ENCODE measurements around the gene SLC44A4.
A peak's percentile ranks its signal among the peaks of the same experiment; 100 is the strongest.
"Not testable (repeated sequence)": the region's sequence is repeated elsewhere in the genome, so short reads cannot be mapped to it uniquely, and the experiment has no call there.

The SLC44A4 gene

DNA sequence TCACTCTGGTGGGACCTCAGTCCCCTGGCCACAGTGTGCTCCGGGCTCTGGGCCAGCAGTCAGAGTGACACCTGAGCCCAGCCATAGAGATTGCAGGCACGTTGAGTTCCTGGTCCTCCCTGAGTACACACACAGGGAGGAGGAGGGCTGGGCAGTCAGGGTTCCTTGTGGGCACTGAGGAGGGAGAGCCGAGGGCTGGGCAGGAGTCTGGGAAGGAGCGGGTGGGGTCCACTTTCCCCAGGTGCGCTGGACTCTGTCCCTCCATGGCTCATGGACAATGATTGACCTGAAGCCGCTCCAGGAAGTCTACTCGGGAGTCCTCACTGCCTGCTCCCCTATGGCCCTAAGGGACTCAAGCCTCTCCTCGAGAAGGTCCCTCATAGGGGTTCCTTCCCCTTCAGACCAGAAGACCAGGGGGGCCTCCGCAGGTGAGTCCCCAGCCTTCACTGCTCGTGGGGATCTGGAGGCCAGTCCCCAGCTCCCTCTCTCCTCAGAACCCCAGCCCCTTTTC, 1.1 kb downstream of the SLC44A4 start:
- H3K36me3 Mint-ChIP-seq: peaks cover 31% of the 10 kb centered on the region

DNA sequence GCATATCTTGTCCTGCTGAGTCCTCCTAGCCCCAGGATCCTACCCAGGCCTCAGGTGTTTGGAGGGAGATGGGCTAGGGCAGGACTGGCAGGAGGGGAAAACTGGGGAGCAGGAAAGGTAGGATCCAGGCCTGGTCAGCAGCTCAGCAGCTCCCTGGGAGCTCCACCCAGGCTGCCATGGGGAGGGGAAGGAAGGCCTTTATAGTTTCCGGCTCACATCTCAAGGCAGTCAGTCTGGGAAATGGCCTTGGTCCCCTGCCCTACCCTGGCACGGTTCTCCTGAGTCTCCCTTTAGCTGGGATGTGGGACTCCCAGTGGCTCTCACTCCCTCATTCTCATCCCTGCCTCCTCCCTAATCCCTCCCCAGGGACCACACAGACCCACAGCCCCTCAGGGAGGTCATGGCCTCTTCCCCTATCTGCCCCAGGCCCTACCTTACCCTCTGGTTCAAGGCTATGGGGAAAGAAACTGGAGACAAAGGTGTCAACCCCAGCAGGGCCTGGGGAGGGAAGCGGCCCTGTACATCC, 1.6 kb downstream of the SLC44A4 start:
- peak overlapping the region; percentile 78 for H3K27ac Mint-ChIP-seq
- H3K9me3 Mint-ChIP-seq: no peaks in the 10 kb centered on the region
- DNase-seq (ENCODE audit: low spot score in 2 of 2) (no peak), ATAC-seq (no peak)
- peaks cover 25% of the 10 kb centered on the region for H3K36me3 Mint-ChIP-seq
- no peak overlapping the region for H3K4me3 Mint-ChIP-seq
- peaks cover 6% of the 10 kb centered on the region for H3K4me1 Mint-ChIP-seq

More for the DNA sequence above, 1.1 kb downstream of the SLC44A4 start:
- H3K27ac Mint-ChIP-seq: peak overlapping the region; percentile 78
- ATAC-seq (peak; percentile 4), DNase-seq (ENCODE audit: low spot score in 2 of 2) (no peak)
- H3K4me3 Mint-ChIP-seq: no peak overlapping the region
- peaks cover 6% of the 10 kb centered on the region for H3K4me1 Mint-ChIP-seq
- H3K9me3 Mint-ChIP-seq: no peaks in the 10 kb centered on the region

DNA sequence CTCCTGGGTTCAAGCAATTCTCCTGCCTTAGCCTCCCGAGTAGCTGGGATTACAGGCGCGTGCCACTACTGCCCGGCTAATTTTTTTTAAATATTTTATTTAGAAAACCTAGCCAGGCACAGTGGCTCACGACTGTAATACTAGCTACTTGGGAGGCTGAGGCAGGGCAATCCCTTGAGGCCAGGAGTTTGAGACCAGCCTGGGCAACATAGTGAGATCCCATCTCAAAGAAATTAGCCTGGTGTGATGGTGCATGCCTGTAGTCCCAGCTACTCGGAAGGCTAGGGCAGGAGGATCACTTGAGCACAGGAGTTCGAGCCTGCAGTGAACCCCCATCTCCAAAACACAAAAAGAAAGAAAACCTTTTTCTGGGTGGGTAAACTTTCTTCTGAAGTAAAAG, 2.4 kb downstream of the SLC44A4 start:
- peaks cover 4% of the 10 kb centered on the region for H3K4me1 Mint-ChIP-seq
- H3K27ac Mint-ChIP-seq: peak overlapping the region; percentile 26
- no peaks in the 10 kb centered on the region for H3K9me3 Mint-ChIP-seq
- peaks cover 17% of the 10 kb centered on the region for H3K36me3 Mint-ChIP-seq
- ATAC-seq: no peak
- H3K4me3 Mint-ChIP-seq: no peak overlapping the region
- no peak for DNase-seq (ENCODE audit: low spot score in 2 of 2)

GRCh38 chr6:31875877-31876276, 2.9 kb downstream of the SLC44A4 start:
- Mint-ChIP-seq H3K4me1 (no peaks in the 10 kb centered on the region), H3K36me3 (peaks cover 12% of the 10 kb centered on the region), H3K27ac (peak overlapping the region; percentile 26), H3K9me3 (no peaks in the 10 kb centered on the region), H3K4me3 (no peak overlapping the region)
- ATAC-seq (no peak), DNase-seq (ENCODE audit: low spot score in 2 of 2) (no peak)

DNA sequence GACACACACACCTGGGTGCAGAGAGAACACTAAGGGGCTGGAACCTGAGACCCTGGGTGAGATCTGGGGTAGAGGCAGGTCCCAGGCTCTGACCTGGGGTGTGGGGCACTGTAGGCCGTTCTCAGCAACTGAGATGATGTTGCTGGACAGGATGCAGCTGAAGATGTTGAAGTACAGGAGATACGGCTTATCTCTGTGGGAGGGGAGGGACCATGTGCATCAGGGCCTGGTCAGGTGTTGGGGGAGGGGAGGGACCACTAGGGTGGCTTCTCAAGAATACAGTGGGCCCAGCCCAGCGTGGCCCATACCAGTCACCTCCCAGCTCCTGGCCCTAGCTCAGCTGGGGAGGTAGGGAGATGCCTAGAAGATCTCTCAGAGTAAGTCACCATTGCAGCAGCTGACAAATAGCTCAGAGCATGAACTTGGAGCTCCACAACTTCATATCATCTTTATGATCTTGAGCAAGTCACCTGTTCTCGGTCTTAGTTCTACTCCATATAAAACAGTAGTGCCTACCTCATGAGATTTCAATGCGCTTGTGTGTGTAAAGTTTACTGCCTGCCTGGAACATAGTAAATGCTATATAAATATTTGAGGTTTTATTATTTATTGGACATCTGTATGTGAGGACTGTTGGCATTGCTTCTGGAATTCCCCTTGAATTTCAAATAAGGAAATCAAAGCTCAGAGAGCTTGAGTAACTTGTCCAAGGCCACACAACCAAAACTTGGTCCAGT, 3.8 kb downstream of the SLC44A4 start:
- H3K27ac Mint-ChIP-seq: peak overlapping the region; percentile 26
- ATAC-seq: no peak
- peaks cover 4% of the 10 kb centered on the region for H3K36me3 Mint-ChIP-seq
- no peak for DNase-seq (ENCODE audit: low spot score in 2 of 2)
- no peaks in the 10 kb centered on the region for H3K4me1 Mint-ChIP-seq
- no peak overlapping the region for H3K4me3 Mint-ChIP-seq
- H3K9me3 Mint-ChIP-seq: no peaks in the 10 kb centered on the region

DNA sequence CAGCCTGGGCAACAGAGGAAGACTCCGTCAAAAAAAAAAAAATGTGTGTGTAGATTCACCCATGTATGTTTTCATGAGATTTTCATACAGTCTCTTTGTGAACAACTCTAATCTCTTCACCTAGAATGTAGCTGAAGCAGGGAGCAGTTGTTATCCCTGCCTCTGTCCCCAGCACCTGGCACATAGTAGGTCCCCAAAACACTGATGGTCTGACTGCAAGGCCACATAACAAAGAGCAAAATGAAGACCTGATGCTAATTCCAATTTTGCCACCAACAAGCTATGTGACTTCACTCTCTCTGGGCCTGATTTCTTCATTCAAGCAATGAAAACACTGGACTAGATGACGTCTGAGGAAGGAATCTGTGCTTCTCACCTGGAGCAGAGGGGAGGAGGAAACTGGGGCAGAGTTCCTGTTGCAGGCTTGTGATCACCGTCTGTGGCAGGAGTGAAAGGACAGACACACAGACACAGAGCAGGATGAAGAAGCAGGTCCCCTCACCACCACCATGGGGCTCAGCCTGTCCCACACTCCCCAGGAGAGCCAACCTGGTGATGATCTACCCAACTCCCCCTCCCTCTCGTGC, 4.6 kb downstream of the SLC44A4 start:
- H3K36me3 Mint-ChIP-seq: no peaks in the 10 kb centered on the region
- H3K4me1 Mint-ChIP-seq: no peaks in the 10 kb centered on the region
- H3K9me3 Mint-ChIP-seq: no peaks in the 10 kb centered on the region
- ATAC-seq: no peak
- no peak for DNase-seq (ENCODE audit: low spot score in 2 of 2)
- no peak overlapping the region for H3K4me3 Mint-ChIP-seq
- peak overlapping the region; percentile 26 for H3K27ac Mint-ChIP-seq

GRCh38 chr6:31871046-31871659, 7.6 kb downstream of the SLC44A4 start:
- no peak overlapping the region for H3K27ac Mint-ChIP-seq
- no peak for ATAC-seq
- H3K4me3 Mint-ChIP-seq: no peak overlapping the region
- H3K9me3 Mint-ChIP-seq: no peaks in the 10 kb centered on the region
- H3K36me3 Mint-ChIP-seq: no peaks in the 10 kb centered on the region
- no peaks in the 10 kb centered on the region for H3K4me1 Mint-ChIP-seq
- no peak for DNase-seq (ENCODE audit: low spot score in 2 of 2)

- Mint-ChIP-seq H3K36me3 (no peaks in the 10 kb centered on the region), H3K9me3 (no peaks in the 10 kb centered on the region), H3K4me3 (no peak overlapping the region), H3K4me1 (no peaks in the 10 kb centered on the region), H3K27ac (peak overlapping the region; percentile 45)
- ATAC-seq (peak; percentile 40), DNase-seq (ENCODE audit: low spot score in 2 of 2) (no peak)
These were observed 8.3 kb downstream of the SLC44A4 start for GRCh38 chr6:31870385-31870921.

- ATAC-seq (no peak), DNase-seq (ENCODE audit: low spot score in 2 of 2) (no peak)
- Mint-ChIP-seq H3K4me1 (peaks cover 4% of the 10 kb centered on the region), H3K36me3 (no peaks in the 10 kb centered on the region), H3K4me3 (no peak overlapping the region), H3K27ac (no peak overlapping the region), H3K9me3 (no peaks in the 10 kb centered on the region)
These were observed 9.5 kb downstream of the SLC44A4 start for GRCh38 chr6:31869343-31869742.

DNA sequence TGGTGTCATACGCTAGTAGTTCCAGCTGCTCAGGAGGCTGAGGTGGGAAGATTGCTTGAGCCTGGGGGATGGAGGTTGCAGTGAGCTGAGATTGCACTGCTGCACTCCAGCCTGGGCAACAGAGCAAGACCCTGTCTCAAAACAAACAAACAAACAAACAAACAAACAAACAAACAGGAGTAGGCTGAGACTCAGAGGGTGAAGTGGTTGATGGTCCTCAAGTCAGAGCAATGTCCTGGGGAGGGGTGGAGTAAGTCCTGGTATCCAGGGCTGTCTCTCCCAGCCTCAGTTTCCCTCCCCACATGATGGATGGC, 10.2 kb downstream of the SLC44A4 start:
- H3K27ac Mint-ChIP-seq; H3K9me3 Mint-ChIP-seq; ATAC-seq; DNase-seq (ENCODE audit: low spot score in 2 of 2); H3K36me3 Mint-ChIP-seq; H3K4me1 Mint-ChIP-seq; H3K4me3 Mint-ChIP-seq: not testable (repeated sequence)

DNA sequence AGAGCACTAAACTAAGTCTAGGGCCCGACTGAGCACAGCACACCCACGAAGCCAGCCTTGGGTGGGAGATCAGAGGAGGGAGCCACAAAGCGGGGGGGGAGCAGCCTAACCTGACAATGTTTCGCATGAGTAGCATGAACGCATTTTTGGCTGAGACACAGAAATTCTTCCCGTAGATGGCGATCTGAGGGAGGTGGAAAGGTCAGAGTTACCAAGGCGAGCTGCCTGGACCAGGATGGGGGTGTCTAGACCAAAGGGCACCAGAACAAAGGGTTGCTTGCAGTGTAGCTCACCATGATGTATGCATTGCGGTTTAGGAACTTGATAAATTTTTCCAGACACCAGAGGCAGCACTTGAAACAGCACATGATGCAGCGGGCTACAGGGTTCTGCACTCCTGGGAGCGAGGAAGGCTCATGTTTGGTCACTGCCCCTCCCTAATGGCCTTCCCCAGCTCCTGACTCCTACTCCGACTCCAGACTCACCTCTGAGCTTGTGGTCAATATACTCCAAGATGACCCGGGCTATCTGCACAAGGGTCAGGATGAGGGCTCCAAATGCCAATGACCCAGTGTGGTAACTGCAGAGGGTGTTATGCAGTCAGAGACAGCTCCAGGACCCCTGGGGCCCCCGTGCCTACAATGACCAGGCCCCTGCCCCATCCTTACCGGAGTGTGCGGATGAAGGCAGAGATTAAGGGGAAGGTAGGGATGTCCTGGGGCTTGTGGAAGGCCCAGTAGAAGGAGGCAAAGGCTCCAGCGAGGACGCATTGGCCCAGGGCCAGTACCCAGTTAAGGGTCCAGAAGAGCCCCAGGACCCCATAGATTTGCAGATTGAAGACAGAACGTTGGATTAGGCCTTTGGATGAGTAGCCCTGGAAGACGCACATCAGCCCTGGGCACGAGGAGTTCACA, 13.3 kb downstream of the SLC44A4 start:
- no peak for ATAC-seq

GRCh38 chr6:31864818-31865204, 14.0 kb downstream of the SLC44A4 start:
- H3K4me3 Mint-ChIP-seq: peak overlapping the region; percentile 98
- no peak for DNase-seq (ENCODE audit: low spot score in 2 of 2)
- H3K9me3 Mint-ChIP-seq: no peaks in the 10 kb centered on the region
- peaks cover 25% of the 10 kb centered on the region for H3K36me3 Mint-ChIP-seq
- H3K4me1 Mint-ChIP-seq: peaks cover 26% of the 10 kb centered on the region
- no peak overlapping the region for H3K27ac Mint-ChIP-seq
- ATAC-seq: no peak

More for the DNA sequence above, 13.3 kb downstream of the SLC44A4 start:
- H3K4me1 Mint-ChIP-seq: peaks cover 21% of the 10 kb centered on the region
- H3K4me3 Mint-ChIP-seq: no peak overlapping the region
- no peaks in the 10 kb centered on the region for H3K9me3 Mint-ChIP-seq
- no peak overlapping the region for H3K27ac Mint-ChIP-seq
- peaks cover 20% of the 10 kb centered on the region for H3K36me3 Mint-ChIP-seq
- DNase-seq (ENCODE audit: low spot score in 2 of 2): no peak

DNA sequence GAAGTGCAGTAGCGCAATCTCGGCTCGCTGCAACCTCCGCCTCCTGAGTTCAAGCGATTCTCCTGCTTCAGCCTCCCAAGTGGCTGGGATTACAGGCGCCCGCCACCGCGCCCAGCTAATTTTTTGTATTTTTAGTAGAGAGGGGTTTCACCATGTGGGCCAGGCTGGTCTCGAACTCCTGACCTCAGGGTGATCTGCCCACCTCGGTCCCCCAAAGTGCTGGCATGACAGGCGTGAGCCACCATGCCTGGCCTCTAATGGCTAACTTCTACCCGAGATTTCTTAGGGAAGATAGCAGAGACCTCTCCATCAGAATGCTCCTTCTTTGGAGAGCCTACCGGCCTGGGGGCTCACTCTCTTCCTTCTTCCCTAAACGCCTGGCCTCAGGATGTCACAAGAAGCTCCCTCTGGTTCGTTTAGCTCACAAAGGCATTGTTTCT, 14.7 kb downstream of the SLC44A4 start:
- H3K27ac Mint-ChIP-seq: peak overlapping the region; percentile 90
- not testable (repeated sequence) for ATAC-seq, H3K9me3 Mint-ChIP-seq
- H3K36me3 Mint-ChIP-seq: peaks cover 32% of the 10 kb centered on the region
- DNase-seq (ENCODE audit: low spot score in 2 of 2): peak in 1 of 2 donors; percentile 59
- H3K4me3 Mint-ChIP-seq: peak overlapping the region; percentile 98
- peaks cover 27% of the 10 kb centered on the region for H3K4me1 Mint-ChIP-seq

- H3K36me3 Mint-ChIP-seq: peaks cover 48% of the 10 kb centered on the region
- H3K27ac Mint-ChIP-seq: peak within 1 kb of the TSS; percentile 90
- H3K4me3 Mint-ChIP-seq: peak within 1 kb of the TSS; percentile 98
- no peaks in the 10 kb centered on the region for H3K9me3 Mint-ChIP-seq
- ATAC-seq (peak; percentile 97), DNase-seq (ENCODE audit: low spot score in 2 of 2) (peak; percentile 89 to 98)
- peaks cover 27% of the 10 kb centered on the region for H3K4me1 Mint-ChIP-seq
These were observed 16.2 kb downstream of the SLC44A4 start, which contains the start of gene NEU1 for GRCh38 chr6:31862344-31863235. Gene NEU1, minus strand, starts transcription at chr6:31862821. Its CDS starts 45 bp downstream, at chr6:31862776.
